Body of pancreas (tissue), 4 donors: Measurements from ENCODE around the gene DNAJB6. TPM values are rescaled to one million over a fixed set of nuclear protein-coding genes. Genes with fewer than 3 reads are reported as not detected.

Experiments used
- ATAC-seq: fragments of 150-250 bp; one replicate; pipeline ENCODE4 v1.9.1; 2016
- DNase-seq, 4 donors: peaks; one replicate each; pipeline ENCODE4 v3.0.0-alpha.2; 2019
- H3K27ac ChIP-seq, 4 donors: fragments of 200-600 bp; sonication (generic); 1 replicate in 3 of 4; 2 replicates in 1 of 4; pipeline versions ENCODE4 v1.5.1 to v1.6.1; 2016 to 2019; ENCODE audit warnings: mild to moderate bottlenecking in 1 of 4, mixed read lengths in 1 of 4, moderate library complexity in 1 of 4
- H3K27me3 ChIP-seq, 2 donors: fragments of 200-600 bp; sonication (generic); one replicate each; pipeline ENCODE4 v1.6.0; 2016; ENCODE audit warnings: mild to moderate bottlenecking in 1 of 2
- H3K36me3 ChIP-seq, 2 donors: fragments of 200-600 bp; sonication (generic); replicated peaks in 1 of 2; 2 replicates each; pipeline ENCODE4 v1.5.1; 2016; ENCODE audit warnings: low read depth in 2 of 2; ENCODE audit not compliant: insufficient read depth in 1 of 2
- H3K4me1 ChIP-seq: fragments of 200-600 bp; sonication (generic); one replicate; pipeline ENCODE4 v1.6.0; 2016
- H3K4me3 ChIP-seq, 2 donors: fragments of 200-600 bp; sonication (generic); 1 replicate in 1 of 2; 2 replicates in 1 of 2; pipeline ENCODE4 v1.5.1; 2016 to 2019
- H3K9me3 ChIP-seq, 3 donors: fragments of 200-600 bp; sonication (generic); 1 replicate in 2 of 3; 2 replicates in 1 of 3; pipeline ENCODE4 v1.5.1; 2016
- POLR2A ChIP-seq, 3 donors: fragments of 450-650 bp; IDR thresholded peaks; one replicate each; pipeline ENCODE4 v1.6.1; 2016; ENCODE audit warnings: antibody characterized with exemption in 3 of 3, mild to moderate bottlenecking in 2 of 3
- WGBS, 2 donors: methylation state at CpG; one replicate each; pipeline ENCODE4 v1.1.5; 2017; 5-methylcytosine and 5-hydroxymethylcytosine counted together
- intact Hi-C: fragments of 100-400 bp; cut with DNase I; formaldehyde crosslinking; loops from one replicate; pipeline ENCODE4 v1.15.1; 2023
- total RNA-seq, 2 donors: library from RNA; depleted of rRNA; stranded (reverse); fragments of >200 nt; gene quantifications; one replicate each; pipeline ENCODE4 v1.1.0, GENCODE V29; 2016
- TF ChIP-seq, protein P1 (sequence below), 7 experiments: fragments of 450-650 bp in 4 of 7; fragments of 200-600 bp in 3 of 7; sonication (generic) in 3 of 7; IDR thresholded peaks; one replicate each; pipeline ENCODE4 v1.5.1; 2016 to 2019; ENCODE audit warnings: antibody characterized with exemption in 7 of 7

The DNAJB6 gene
- total RNA-seq, 2 donors from 2014 or later = 26.5 to 32.0 TPM

- no peaks in the 10 kb centered on the region for H3K4me1 ChIP-seq
- H3K9me3 ChIP-seq = no peaks in the 10 kb centered on the region
- no peak for ATAC-seq
- H3K27me3 ChIP-seq = no peaks in the 10 kb centered on the region
- 68 to 78% methylated on average over 10 to 37 of the region's 37 CpGs for WGBS, 2 donors
- H3K36me3 ChIP-seq = no peaks in the 10 kb centered on the region
- peak in 1 of 4 donors; percentile 22 for DNase-seq
- no peak overlapping the region for H3K27ac ChIP-seq
- TF ChIP-seq, protein P1, sequence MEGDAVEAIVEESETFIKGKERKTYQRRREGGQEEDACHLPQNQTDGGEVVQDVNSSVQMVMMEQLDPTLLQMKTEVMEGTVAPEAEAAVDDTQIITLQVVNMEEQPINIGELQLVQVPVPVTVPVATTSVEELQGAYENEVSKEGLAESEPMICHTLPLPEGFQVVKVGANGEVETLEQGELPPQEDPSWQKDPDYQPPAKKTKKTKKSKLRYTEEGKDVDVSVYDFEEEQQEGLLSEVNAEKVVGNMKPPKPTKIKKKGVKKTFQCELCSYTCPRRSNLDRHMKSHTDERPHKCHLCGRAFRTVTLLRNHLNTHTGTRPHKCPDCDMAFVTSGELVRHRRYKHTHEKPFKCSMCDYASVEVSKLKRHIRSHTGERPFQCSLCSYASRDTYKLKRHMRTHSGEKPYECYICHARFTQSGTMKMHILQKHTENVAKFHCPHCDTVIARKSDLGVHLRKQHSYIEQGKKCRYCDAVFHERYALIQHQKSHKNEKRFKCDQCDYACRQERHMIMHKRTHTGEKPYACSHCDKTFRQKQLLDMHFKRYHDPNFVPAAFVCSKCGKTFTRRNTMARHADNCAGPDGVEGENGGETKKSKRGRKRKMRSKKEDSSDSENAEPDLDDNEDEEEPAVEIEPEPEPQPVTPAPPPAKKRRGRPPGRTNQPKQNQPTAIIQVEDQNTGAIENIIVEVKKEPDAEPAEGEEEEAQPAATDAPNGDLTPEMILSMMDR (IDR thresholded peaks at IDR 0.05) = no peak
- no peak overlapping the region for H3K4me3 ChIP-seq
- intact Hi-C loops = no loop called here
Measured at GRCh38 chr7:157299613-157300368, 37.0 kb upstream of the DNAJB6 start.

- no peaks in the 10 kb centered on the region for H3K4me1 ChIP-seq
- no peak for ATAC-seq
- DNase-seq = no peak
- TF ChIP-seq POLR2A (IDR thresholded peaks at IDR 0.05) = no peak
- TF ChIP-seq, protein P1 (IDR thresholded peaks at IDR 0.05) = no peak
- WGBS, 2 donors = 76 to 78% methylated on average over 23 to 24 of the region's 29 CpGs
- no peak overlapping the region for H3K27ac ChIP-seq
- no peaks in the 10 kb centered on the region for H3K9me3 ChIP-seq
- no peaks in the 10 kb centered on the region for H3K36me3 ChIP-seq
- intact Hi-C loops = no loop called here
- no peak overlapping the region for H3K4me3 ChIP-seq
- H3K27me3 ChIP-seq = no peaks in the 10 kb centered on the region
Measured at GRCh38 chr7:157300369-157300825, 36.4 kb upstream of the DNAJB6 start.

GRCh38 chr7:157301610-157302120 is 35.1 kb upstream of the DNAJB6 start:
- Histone ChIP-seq H3K4me1 (no peaks in the 10 kb centered on the region), H3K36me3 (no peaks in the 10 kb centered on the region), H3K4me3 (no peak overlapping the region), H3K27ac (peak overlapping the region in 1 of 4 donors; percentile 61), H3K9me3 (no peaks in the 10 kb centered on the region), H3K27me3 (no peaks in the 10 kb centered on the region)
- whole genome bisulfite sequencing, 2 donors = 67 to 79% methylated on average over 9 to 10 of the region's 10 CpGs
- DNase-seq (no peak), ATAC-seq (no peak)
- intact Hi-C loops = no loop called here
- no peak for TF ChIP-seq POLR2A (IDR thresholded peaks at IDR 0.05)
- TF ChIP-seq, protein P1 (IDR thresholded peaks at IDR 0.05) = no peak

DNA sequence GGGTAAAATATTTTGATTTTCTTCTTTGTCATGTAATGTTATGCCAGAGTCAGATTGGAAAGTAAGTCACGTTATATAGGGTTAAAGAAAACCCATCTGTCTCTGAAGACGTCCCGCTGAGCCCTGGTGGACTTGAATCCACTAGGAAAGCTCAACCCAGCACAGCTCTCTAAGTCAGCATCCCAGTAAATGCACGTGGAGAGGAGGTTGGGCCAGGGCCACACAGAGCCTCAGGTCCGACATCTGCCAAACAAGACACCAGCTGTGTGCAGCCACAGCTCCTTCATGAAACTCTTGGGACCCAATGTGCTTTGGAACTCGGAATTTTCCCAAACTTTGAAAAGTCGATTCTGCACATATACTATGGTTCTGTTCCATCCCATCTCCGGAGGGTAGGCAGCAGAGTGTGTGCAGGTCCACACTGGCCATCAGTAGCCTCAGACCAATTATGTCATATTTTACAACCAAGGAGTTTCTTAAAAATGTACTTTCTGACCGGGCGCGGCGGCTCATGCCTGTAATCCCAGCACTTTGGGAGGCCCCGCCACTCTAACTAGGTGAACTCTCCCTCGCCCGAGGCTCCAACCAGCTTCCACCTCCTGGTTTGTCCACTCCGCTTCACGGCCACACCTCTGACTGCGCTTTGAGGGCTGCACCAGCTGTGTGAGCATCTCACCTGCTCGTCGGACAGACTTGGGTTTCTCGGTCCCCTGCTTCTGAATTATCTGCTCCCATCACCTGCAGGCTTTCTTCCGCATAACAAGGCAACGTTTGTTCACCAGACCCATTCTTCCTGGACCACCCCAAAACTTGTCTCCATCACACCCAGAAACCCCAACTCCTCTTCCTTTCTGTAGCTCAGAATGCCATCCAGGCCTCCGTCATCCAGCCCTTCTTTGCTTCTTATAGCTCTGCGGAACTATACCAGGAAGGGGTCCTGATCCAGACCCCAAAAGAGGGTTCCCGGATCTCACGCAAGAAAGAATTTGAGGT is 29.7 kb upstream of the DNAJB6 start:
- Histone ChIP-seq H3K4me3 (no peak overlapping the region), H3K36me3 (no peaks in the 10 kb centered on the region), H3K27ac (no peak overlapping the region), H3K9me3 (no peaks in the 10 kb centered on the region), H3K27me3 (no peaks in the 10 kb centered on the region), H3K4me1 (no peaks in the 10 kb centered on the region)
- intact Hi-C loops = no loop called here
- WGBS, 2 donors = 75 to 79% methylated on average over 27 of the region's 27 CpGs
- TF ChIP-seq POLR2A (IDR thresholded peaks at IDR 0.05) = no peak
- TF ChIP-seq, protein P1 (IDR thresholded peaks at IDR 0.05) = no peak
- no peak for ATAC-seq
- no peak for DNase-seq
